ENCODE results near the gene RPTOR.

GRCh38 chr17:80827646-80828643, 283.3 kb downstream of the RPTOR start:
- TF ChIP-seq POLR2A (IDR thresholded peaks at IDR 0.05; ENCODE audit: low read depth, low read length) (no peak), CTCF (IDR thresholded peaks at IDR 0.05; ENCODE audit: extremely low read depth in 1 of 2, insufficient read depth in 1 of 2, low read depth in 1 of 2, low read length in 2 of 2) (no peak), MYC (IDR thresholded peaks at IDR 0.05; ENCODE audit: low read depth, low read length) (no peak), POLR2AphosphoS5 (IDR thresholded peaks at IDR 0.05; ENCODE audit: insufficient read depth, low read depth, low read length) (no peak), EZH2 (IDR thresholded peaks at IDR 0.05; ENCODE audit: borderline replicate concordance, low read depth, low read length, severe bottlenecking) (no peak), FOS (IDR thresholded peaks at IDR 0.05; ENCODE audit: borderline replicate concordance, insufficient read depth, low read length) (no peak)

Measured in endothelial cell of umbilical vein (primary cell).